Measurements from ENCODE around the gene BORCS5. TPM values are rescaled to one million over a fixed set of nuclear protein-coding genes. Genes with fewer than 3 reads are reported as not detected.
A peak's percentile ranks its signal among the peaks of the same experiment; 100 is the strongest.

The BORCS5 gene
- total and polyA plus RNA-seq, 2 of the 4 experiments (the other 2 are of a cell fraction): 14.4 to 18.3 TPM

GRCh38 chr12:12440784-12441428, 84.0 kb downstream of the BORCS5 start:
- Histone ChIP-seq H2BK120ac (ENCODE audit: low read depth, low read length) (no peak overlapping the region), H3K18ac (ENCODE audit: low read depth, low read length) (0 out of 2 replicates have a peak overlapping the region, but pooled peaks have one; percentile 5), H2BK5ac (ENCODE audit: low read depth, low read length, poor library complexity, severe bottlenecking) (no peak overlapping the region), H3K9ac (ENCODE audit: low read depth, low read length) (no peak overlapping the region), H2BK20ac (ENCODE audit: low read depth, low read length) (no peak overlapping the region), H3K36me3 (ENCODE audit: control insufficient read depth, insufficient read depth, low read length) (no peaks in the 10 kb centered on the region), H2AK5ac (ENCODE audit: low read depth, low read length) (peak overlapping the region; percentile 3), H3K9me3 (ENCODE audit: control insufficient read depth, insufficient read depth, low read length) (no peaks in the 10 kb centered on the region), H3K4me3 (ENCODE audit: insufficient read depth, low read depth, low read length) (no peak overlapping the region), H3K14ac (replicated peaks; ENCODE audit: low read depth, low read length) (no peak overlapping the region; the same call in 1 of the 2 replicates), H3K4ac (ENCODE audit: low read depth, low read length) (no peak overlapping the region; the same call in 1 of the 2 replicates), H3K27me3 (ENCODE audit: control insufficient read depth, insufficient read depth, low read length) (no peaks in the 10 kb centered on the region), H4K91ac (ENCODE audit: insufficient read depth, low read depth, low read length) (no peak overlapping the region; the same call in 1 of the 2 replicates), H2AK9ac (replicated peaks; ENCODE audit: low read depth, low read length, poor library complexity) (no peak overlapping the region), H4K20me1 (ENCODE audit: insufficient read depth, low read length) (no peaks in the 10 kb centered on the region), H3K4me1 (ENCODE audit: control insufficient read depth, insufficient read depth, low read length) (peaks cover 16% of the 10 kb centered on the region), H3K79me1 (ENCODE audit: low read depth in 1 of 2, low read length in 2 of 2) (no peaks in the 10 kb centered on the region; a peak in 1 of 4 replicates), H4K8ac (ENCODE audit: low read depth in 2 of 2, low read length in 2 of 2) (no peak overlapping the region), H2AFZ (replicated peaks; ENCODE audit: low read length, poor library complexity) (no peak overlapping the region), H3K27ac (ENCODE audit: insufficient read depth, low read length) (no peak overlapping the region), H2BK15ac (ENCODE audit: low read depth, low read length) (peak overlapping the region; percentile 62; the same call in 1 of the 3 replicates), H3K4me2 (ENCODE audit: low read depth, low read length) (no peak overlapping the region), H4K5ac (ENCODE audit: low read depth, low read length) (peak overlapping the region; percentile 11; the same call in 1 of the 2 replicates), H3K23ac (ENCODE audit: low read depth, low read length) (0 out of 2 replicates have a peak overlapping the region, but pooled peaks have one; percentile 17), H3K56ac (ENCODE audit: extremely low read depth, insufficient read depth, low read length) (no peak overlapping the region), H3K9me1 (ENCODE audit: insufficient read depth, low read length) (peaks cover 8% of the 10 kb centered on the region)
- no peak for ATAC-seq (ENCODE audit: low read depth)
- dilution Hi-C loops (cut with HindIII; ENCODE audit: low sequenced_read_pairs, unreplicated experiment) (no loop called here), in situ Hi-C loops (cut with MboI; ENCODE audit: low sequenced_read_pairs) (no loop called here), intact Hi-C loops (cut with micrococcal nuclease) (no loop called here)
- no TSS peak for BruUV-seq (replicated peaks)
- ChIA-PET POLR2A (ENCODE audit: unreplicated experiment) (no interaction called here), CTCF (interaction anchor here (1.0 kb wide), 1 partner anchor 38 kb away, joined by 4 read pairs; no protein-coding TSS in a partner anchor)
- DNase-seq: no peak
- TF ChIP-seq MXI1 (IDR thresholded peaks at IDR 0.05; ENCODE audit: borderline replicate concordance, low read depth, low read length) (no peak), RFX5 (IDR thresholded peaks at IDR 0.05; ENCODE audit: low read depth, low read length) (no peak)
- WGBS, 2 experiments (ENCODE audit: extremely low coverage in 2 of 2, insufficient read length in 1 of 2): 100% methylated on average over 2 of the region's 4 CpGs; no CpG with 5 or more reads in 1 of the 2 experiments

Measured in IMR-90 (cell line).